ENCODE results near the gene DYSF. TPM values are rescaled to one million over a fixed set of nuclear protein-coding genes. Genes with fewer than 3 reads are reported as not detected.

Gene DYSF
- total and polyA plus RNA-seq, 2 donors from 2014 or later: 11.3 to 19.8 TPM

DNA sequence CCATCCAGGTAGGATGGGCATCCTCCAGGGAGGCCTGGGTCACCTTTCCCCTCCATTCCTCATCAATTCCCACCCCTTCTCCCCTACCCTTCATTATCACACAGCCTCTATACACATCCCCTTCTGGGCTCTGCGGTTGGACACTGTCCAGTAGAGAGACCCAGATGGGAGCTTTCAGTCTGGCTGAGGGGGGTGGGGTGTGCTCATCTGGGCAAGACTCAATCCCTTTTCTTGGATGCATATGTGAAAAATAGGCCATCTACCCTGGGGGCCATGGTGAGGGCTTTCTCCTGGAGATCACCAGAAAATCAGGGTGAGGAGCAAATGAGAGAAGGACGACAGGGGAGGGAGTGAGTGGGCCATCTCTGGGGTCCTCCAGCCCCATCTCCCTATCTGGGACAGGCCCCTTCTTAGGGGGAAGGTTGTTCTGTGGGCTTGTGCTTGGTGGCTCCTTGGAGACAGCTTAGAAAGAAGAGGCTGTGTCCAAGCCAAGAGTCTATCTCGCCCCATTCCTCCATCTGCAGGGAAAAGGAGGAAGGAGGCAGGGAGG is 160.1 kb downstream of the DYSF start:
- Histone ChIP-seq H3K27me3 (ENCODE audit: control insufficient read depth, insufficient read depth, low read length) (no peaks in the 10 kb centered on the region), H3K4me3 (ENCODE audit: low read length in 3 of 3) (no peak overlapping the region), H3K4me1 (ENCODE audit: control insufficient read depth in 2 of 3, insufficient read depth in 2 of 3, low read depth in 1 of 3, low read length in 3 of 3) (peaks cover 0 to 12% (median 0%) of the 10 kb centered on the region in 3 donors), H3K36me3 (ENCODE audit: control insufficient read depth in 2 of 3, insufficient read depth in 3 of 3, low read length in 3 of 3) (no peaks in the 10 kb centered on the region), H3K9ac (ENCODE audit: low read length in 3 of 3) (no peak overlapping the region), H3K9me3 (ENCODE audit: control insufficient read depth in 2 of 3, insufficient read depth in 1 of 3, low read length in 3 of 3) (peaks cover 0 to under 1% (median 0%) of the 10 kb centered on the region in 3 donors), H3K27ac (ENCODE audit: low read depth in 2 of 2, low read length in 2 of 2) (no peak overlapping the region)
- intact Hi-C loops (cut with DNase I): no loop called here
- TF ChIP-seq, protein P1, sequence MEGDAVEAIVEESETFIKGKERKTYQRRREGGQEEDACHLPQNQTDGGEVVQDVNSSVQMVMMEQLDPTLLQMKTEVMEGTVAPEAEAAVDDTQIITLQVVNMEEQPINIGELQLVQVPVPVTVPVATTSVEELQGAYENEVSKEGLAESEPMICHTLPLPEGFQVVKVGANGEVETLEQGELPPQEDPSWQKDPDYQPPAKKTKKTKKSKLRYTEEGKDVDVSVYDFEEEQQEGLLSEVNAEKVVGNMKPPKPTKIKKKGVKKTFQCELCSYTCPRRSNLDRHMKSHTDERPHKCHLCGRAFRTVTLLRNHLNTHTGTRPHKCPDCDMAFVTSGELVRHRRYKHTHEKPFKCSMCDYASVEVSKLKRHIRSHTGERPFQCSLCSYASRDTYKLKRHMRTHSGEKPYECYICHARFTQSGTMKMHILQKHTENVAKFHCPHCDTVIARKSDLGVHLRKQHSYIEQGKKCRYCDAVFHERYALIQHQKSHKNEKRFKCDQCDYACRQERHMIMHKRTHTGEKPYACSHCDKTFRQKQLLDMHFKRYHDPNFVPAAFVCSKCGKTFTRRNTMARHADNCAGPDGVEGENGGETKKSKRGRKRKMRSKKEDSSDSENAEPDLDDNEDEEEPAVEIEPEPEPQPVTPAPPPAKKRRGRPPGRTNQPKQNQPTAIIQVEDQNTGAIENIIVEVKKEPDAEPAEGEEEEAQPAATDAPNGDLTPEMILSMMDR (IDR thresholded peaks at IDR 0.05; ENCODE audit: borderline replicate concordance, extremely low read depth, insufficient read depth): no peak
- FAIRE-seq (no peak), DNase-seq (no peak)

DNA sequence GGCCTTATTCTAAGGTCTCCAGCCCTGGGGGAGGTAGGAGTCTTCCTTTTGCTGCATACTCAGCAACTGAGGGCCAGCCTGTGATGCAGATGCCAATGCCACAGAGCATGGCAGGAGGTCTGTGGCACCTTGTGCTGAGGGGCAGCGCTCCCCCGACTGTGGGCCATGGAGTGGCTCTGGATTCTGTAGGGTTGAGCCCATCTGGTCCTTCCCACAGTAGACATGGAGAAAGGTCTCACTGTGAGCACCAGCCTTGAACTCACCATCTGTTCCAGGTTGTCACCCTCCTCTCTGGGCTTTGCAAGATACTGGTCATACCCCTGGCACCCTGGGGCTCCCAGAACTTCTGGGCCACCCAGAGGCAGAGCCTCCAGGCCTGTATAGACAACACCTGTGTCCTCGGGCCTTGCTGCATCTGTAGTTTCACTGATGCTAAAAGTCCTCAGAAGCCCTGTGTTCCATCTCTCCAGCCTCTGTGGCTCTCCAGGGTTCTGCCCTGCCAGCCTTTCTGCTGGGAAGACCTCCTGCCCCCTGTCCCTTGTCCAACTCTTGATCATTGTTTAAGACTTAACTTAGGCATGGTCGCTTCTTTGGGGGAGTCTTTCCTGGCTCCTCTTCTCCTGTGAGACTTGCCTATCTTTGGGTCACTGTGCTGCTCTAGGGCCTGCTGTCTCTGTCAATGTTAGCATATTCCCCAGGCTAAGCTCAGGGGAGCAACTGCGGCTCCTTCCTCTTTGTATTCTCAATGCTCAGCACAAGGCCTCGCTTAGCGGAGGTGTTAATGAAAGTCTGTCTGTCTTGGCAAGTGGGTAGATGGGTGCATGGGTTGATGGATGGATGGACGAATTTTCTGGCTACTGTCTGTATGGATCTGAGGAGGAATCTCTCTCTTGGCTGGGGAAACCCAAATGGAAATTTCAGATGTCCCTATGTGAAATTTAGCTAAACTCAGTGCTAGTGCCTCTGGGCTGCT is 160.9 kb downstream of the DYSF start:
- intact Hi-C loops (cut with DNase I): no loop called here
- no peak for FAIRE-seq

GRCh38 chr2:71614976-71615766 is 161.8 kb downstream of the DYSF start:
- FAIRE-seq (no peak), DNase-seq (peak in 4 of 5 donors; percentile 12 to 91 (median 46))
- Histone ChIP-seq H3K9ac (ENCODE audit: low read length in 3 of 3) (no peak overlapping the region), H3K27ac (ENCODE audit: low read depth in 2 of 2, low read length in 2 of 2) (peak overlapping the region in 1 of 2 donors; percentile 59), H3K4me1 (ENCODE audit: control insufficient read depth in 2 of 3, insufficient read depth in 2 of 3, low read depth in 1 of 3, low read length in 3 of 3) (peaks cover 0 to 12% (median 0%) of the 10 kb centered on the region in 3 donors), H3K27me3 (ENCODE audit: control insufficient read depth, insufficient read depth, low read length) (no peaks in the 10 kb centered on the region), H3K9me3 (ENCODE audit: control insufficient read depth in 2 of 3, insufficient read depth in 1 of 3, low read length in 3 of 3) (peaks cover 0 to 1% (median 0%) of the 10 kb centered on the region in 3 donors), H3K4me3 (ENCODE audit: low read length in 3 of 3) (no peak overlapping the region), H3K36me3 (ENCODE audit: control insufficient read depth in 2 of 3, insufficient read depth in 3 of 3, low read length in 3 of 3) (no peaks in the 10 kb centered on the region)
- intact Hi-C loops (cut with DNase I): no loop called here
- TF ChIP-seq, protein P1 (IDR thresholded peaks at IDR 0.05; ENCODE audit: borderline replicate concordance, extremely low read depth, insufficient read depth): no peak

More for the DNA sequence above, 160.9 kb downstream of the DYSF start:
- H3K27me3 ChIP-seq (ENCODE audit: control insufficient read depth, insufficient read depth, low read length): no peaks in the 10 kb centered on the region
- H3K9me3 ChIP-seq (ENCODE audit: control insufficient read depth in 2 of 3, insufficient read depth in 1 of 3, low read length in 3 of 3): peaks cover 0 to 1% (median 0%) of the 10 kb centered on the region in 3 donors
- DNase-seq: peak in 2 of 5 donors; percentile 3 to 46
- no peak overlapping the region for H3K4me3 ChIP-seq (ENCODE audit: low read length in 3 of 3)
- H3K36me3 ChIP-seq (ENCODE audit: control insufficient read depth in 2 of 3, insufficient read depth in 3 of 3, low read length in 3 of 3): no peaks in the 10 kb centered on the region
- TF ChIP-seq, protein P1 (IDR thresholded peaks at IDR 0.05; ENCODE audit: borderline replicate concordance, extremely low read depth, insufficient read depth): no peak
- no peak overlapping the region for H3K27ac ChIP-seq (ENCODE audit: low read depth in 2 of 2, low read length in 2 of 2)
- H3K9ac ChIP-seq (ENCODE audit: low read length in 3 of 3): no peak overlapping the region
- peaks cover 0 to 12% (median 0%) of the 10 kb centered on the region in 3 donors for H3K4me1 ChIP-seq (ENCODE audit: control insufficient read depth in 2 of 3, insufficient read depth in 2 of 3, low read depth in 1 of 3, low read length in 3 of 3)

Data from kidney (tissue), 14 donors.